Measurements from ENCODE around the gene HMGCL.

DNA sequence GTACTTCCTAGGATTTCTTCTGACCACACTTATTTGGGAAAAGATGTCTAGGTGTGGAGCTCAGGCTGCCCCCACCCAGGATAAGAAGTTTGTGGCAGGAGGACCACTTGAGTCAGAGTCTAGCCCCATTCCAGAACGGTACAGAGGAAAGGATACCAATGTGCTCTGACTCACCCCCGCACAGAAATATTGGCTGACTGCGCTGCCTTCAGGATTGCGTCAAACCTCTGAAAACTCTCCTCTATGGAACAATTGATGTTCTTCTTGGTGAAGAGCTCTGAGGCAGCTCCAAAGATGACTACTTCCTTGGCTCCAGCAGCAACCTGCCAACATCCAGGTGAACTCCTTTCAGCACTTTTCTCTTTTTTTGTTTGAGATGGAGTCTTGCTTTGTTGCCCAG lies 11.2 kb downstream of the HMGCL start:
- TF ChIP-seq, protein P1, sequence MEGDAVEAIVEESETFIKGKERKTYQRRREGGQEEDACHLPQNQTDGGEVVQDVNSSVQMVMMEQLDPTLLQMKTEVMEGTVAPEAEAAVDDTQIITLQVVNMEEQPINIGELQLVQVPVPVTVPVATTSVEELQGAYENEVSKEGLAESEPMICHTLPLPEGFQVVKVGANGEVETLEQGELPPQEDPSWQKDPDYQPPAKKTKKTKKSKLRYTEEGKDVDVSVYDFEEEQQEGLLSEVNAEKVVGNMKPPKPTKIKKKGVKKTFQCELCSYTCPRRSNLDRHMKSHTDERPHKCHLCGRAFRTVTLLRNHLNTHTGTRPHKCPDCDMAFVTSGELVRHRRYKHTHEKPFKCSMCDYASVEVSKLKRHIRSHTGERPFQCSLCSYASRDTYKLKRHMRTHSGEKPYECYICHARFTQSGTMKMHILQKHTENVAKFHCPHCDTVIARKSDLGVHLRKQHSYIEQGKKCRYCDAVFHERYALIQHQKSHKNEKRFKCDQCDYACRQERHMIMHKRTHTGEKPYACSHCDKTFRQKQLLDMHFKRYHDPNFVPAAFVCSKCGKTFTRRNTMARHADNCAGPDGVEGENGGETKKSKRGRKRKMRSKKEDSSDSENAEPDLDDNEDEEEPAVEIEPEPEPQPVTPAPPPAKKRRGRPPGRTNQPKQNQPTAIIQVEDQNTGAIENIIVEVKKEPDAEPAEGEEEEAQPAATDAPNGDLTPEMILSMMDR (conservative IDR thresholded peaks at IDR 0.05 in 1 of 2, IDR thresholded peaks at IDR 0.05 in 1 of 2; ENCODE audit: low read depth in 1 of 2, low read length in 2 of 2): no peak
- no peak for TF ChIP-seq EZH2 (IDR thresholded peaks at IDR 0.05; ENCODE audit: low read length, missing control alignments)

Data from fibroblast of lung (primary cell).